GM23248 (cell line): Measurements from ENCODE around the gene PHTF1.

Experiments
- EZH2 ChIP-seq: fragments of 200-600 bp; sonication (generic); IDR thresholded peaks from 2 replicates; pipeline ENCODE4 v1.6.1; 2018; ENCODE audit warnings: antibody characterized with exemption, mild to moderate bottlenecking; ENCODE audit not compliant: insufficient read depth, poor library complexity, severe bottlenecking
- EZH2phosphoT487 ChIP-seq: fragments of 200-600 bp; sonication (generic); IDR thresholded peaks from 2 replicates; pipeline ENCODE4 v1.6.1; 2018; ENCODE audit warnings: antibody characterized with exemption, moderate library complexity, mild to moderate bottlenecking, low read depth; ENCODE audit not compliant: insufficient read depth

DNA sequence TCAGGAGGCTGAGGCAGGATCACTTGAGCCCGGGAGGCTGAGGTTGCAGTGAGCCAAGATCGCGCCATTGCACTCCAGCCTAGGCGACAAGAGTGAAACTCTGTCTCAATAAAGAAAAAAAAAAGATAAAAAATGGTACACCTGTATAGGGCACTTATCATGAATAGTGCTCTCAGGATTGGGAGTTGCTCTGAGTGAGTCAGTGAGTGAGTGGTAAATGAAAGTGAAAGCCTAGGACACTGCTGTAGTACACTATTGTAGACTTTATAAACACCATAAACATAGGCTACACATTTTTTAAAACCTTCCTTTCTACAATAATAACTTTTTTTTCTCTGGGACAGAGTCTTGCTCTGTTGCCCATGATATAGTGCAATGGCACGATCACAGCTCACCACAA, 16.8 kb downstream of the PHTF1 start:
- TF ChIP-seq EZH2 (no peak), EZH2phosphoT487 (no peak)
